HG02981 (cell line): ENCODE data around the gene ZNF300.
"Not testable (repeated sequence)": the region's sequence is repeated elsewhere in the genome, so short reads cannot be mapped to it uniquely, and the experiment has no call there.

ENCODE experiments used
- ATAC-seq: cut with Tn5 transposase; IDR thresholded peaks from one replicate; pipeline ENCODE4 v1.9.1; 2021; ENCODE audit warnings: mild to moderate bottlenecking, moderate library complexity; ENCODE audit not compliant: unreplicated experiment

Gene ZNF300

GRCh38 chr5:150846308-150846653, 58.5 kb downstream of the ZNF300 start, which contains the start of gene IRGM:
IRGM (plus strand) TSS chr5:150846521; CDS start chr5:150848124, 1,603 bp downstream.
- not testable (repeated sequence) for ATAC-seq

DNA sequence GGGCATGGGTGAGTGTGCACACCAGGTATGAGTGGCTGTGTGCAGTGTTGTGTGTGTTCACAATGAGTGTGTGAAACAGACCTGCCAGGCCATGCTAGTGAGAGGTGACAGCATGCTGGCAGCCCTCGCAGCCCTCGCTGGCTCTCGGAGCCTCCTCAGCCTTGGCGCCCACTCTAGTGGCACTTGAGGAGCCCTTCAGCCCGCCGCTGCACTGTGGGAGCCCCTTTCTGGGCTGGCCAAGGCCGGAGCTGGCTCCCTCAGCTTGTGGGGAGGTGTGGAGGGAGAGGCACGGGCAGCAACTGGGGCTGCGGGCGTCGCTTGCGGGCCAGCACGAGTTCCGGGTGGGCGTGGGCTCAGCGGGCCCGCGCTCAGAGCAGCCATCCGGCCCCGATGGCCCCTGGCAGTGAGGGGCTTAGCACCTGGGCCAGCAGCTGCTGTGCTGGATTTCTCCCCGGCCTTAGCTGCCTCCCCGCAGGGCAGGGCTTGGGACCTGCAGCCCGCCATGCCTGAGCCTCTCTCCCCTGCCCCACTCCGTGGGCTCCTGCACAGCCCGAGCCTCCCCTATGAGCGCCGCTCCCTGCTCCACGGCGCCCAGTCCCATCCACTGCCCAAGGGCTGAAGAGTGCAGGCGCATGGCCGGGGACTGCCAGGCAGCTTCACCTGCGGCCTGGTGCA, 59.5 kb downstream of the ZNF300 start:
- ATAC-seq, result not testable (repeated sequence)
